CD1c-positive myeloid dendritic cell (primary cell): ENCODE data around the gene GALNT12.

ENCODE experiments used
- DNase-seq: peaks from one replicate; pipeline ENCODE4 v3.0.0-alpha.2; 2016; ENCODE audit errors: extremely low spot score

Gene GALNT12

GRCh38 chr9:98833090-98833956 lies 25.9 kb downstream of the GALNT12 start:
- peak; percentile 35 for DNase-seq

GRCh38 chr9:98834386-98834785 lies 26.9 kb downstream of the GALNT12 start:
- DNase-seq = peak; percentile 73

- DNase-seq = no peak
Observed at GRCh38 chr9:98836206-98836605, 28.7 kb downstream of the GALNT12 start.

- DNase-seq = no peak
Observed at GRCh38 chr9:98837516-98837915, 30.0 kb downstream of the GALNT12 start.

GRCh38 chr9:98838155-98838867 lies 30.8 kb downstream of the GALNT12 start:
- no peak for DNase-seq

GRCh38 chr9:98838868-98839565 lies 31.5 kb downstream of the GALNT12 start:
- DNase-seq = peak; percentile 35

GRCh38 chr9:98839724-98840123 lies 32.3 kb downstream of the GALNT12 start:
- DNase-seq = no peak

- DNase-seq = no peak
Observed at GRCh38 chr9:98842510-98842909, 35.0 kb downstream of the GALNT12 start.

GRCh38 chr9:98846081-98846480 lies 38.6 kb downstream of the GALNT12 start:
- DNase-seq = no peak

GRCh38 chr9:98846879-98847278 lies 39.4 kb downstream of the GALNT12 start:
- no peak for DNase-seq

- DNase-seq = peak; percentile 88
Observed at GRCh38 chr9:98848450-98849149, 41.1 kb downstream of the GALNT12 start.

- DNase-seq = no peak
Observed at GRCh38 chr9:98849563-98849962, 42.1 kb downstream of the GALNT12 start.

GRCh38 chr9:98850851-98851729 lies 43.6 kb downstream of the GALNT12 start:
- DNase-seq = no peak

GRCh38 chr9:98851730-98852459 lies 44.4 kb downstream of the GALNT12 start:
- DNase-seq = peak; percentile 29

GRCh38 chr9:98852460-98852734 lies 44.9 kb downstream of the GALNT12 start:
- DNase-seq = no peak

- no peak for DNase-seq
Observed at GRCh38 chr9:98852961-98853360, 45.5 kb downstream of the GALNT12 start.

GRCh38 chr9:98854266-98854665 lies 46.8 kb downstream of the GALNT12 start:
- peak; percentile 30 for DNase-seq

- DNase-seq = no peak
Observed at GRCh38 chr9:98855592-98855991, 48.1 kb downstream of the GALNT12 start.

GRCh38 chr9:98856982-98857381 lies 49.5 kb downstream of the GALNT12 start:
- DNase-seq = no peak

GRCh38 chr9:98859941-98860340 lies 52.5 kb downstream of the GALNT12 start:
- DNase-seq = no peak
